GM10266 (cell line): ENCODE results near the gene TRMT112.
"Not testable (repeated sequence)": the region's sequence is repeated elsewhere in the genome, so short reads cannot be mapped to it uniquely, and the experiment has no call there.

ENCODE experiments used
- DNase-seq: peaks from one replicate; pipeline ENCODE4 v3.0.0; 2012; ENCODE audit errors: extremely low spot score
- TF ChIP-seq, protein P1 (sequence below): IDR thresholded peaks from 2 replicates; pipeline ENCODE4 v1.5.1; 2012; ENCODE audit warnings: mild to moderate bottlenecking, low read depth; ENCODE audit not compliant: control insufficient read depth, insufficient read depth; ENCODE audit errors: missing control alignments

The TRMT112 gene

DNA sequence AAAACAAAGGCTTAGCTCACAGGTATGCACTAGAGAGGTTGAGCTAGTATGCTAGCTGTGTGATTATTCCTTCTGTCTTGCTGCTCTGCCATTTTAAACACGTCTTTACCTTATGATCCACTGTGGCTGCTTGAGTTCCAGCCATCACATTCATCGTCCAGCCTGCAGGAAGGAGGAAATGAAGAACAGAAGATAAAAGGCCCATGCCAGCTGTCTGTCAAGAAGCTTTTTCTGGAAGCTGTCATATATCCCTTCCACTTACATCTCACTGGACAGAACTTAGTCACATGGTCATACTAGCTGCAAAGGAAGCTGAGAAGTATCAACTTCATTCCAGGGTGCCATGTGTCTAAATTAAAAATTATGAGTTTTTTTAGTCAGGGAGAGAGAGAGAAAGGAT lies 10.0 kb upstream of the TRMT112 start:
- TF ChIP-seq, protein P1, sequence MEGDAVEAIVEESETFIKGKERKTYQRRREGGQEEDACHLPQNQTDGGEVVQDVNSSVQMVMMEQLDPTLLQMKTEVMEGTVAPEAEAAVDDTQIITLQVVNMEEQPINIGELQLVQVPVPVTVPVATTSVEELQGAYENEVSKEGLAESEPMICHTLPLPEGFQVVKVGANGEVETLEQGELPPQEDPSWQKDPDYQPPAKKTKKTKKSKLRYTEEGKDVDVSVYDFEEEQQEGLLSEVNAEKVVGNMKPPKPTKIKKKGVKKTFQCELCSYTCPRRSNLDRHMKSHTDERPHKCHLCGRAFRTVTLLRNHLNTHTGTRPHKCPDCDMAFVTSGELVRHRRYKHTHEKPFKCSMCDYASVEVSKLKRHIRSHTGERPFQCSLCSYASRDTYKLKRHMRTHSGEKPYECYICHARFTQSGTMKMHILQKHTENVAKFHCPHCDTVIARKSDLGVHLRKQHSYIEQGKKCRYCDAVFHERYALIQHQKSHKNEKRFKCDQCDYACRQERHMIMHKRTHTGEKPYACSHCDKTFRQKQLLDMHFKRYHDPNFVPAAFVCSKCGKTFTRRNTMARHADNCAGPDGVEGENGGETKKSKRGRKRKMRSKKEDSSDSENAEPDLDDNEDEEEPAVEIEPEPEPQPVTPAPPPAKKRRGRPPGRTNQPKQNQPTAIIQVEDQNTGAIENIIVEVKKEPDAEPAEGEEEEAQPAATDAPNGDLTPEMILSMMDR, result no peak
- DNase-seq, result no peak

DNA sequence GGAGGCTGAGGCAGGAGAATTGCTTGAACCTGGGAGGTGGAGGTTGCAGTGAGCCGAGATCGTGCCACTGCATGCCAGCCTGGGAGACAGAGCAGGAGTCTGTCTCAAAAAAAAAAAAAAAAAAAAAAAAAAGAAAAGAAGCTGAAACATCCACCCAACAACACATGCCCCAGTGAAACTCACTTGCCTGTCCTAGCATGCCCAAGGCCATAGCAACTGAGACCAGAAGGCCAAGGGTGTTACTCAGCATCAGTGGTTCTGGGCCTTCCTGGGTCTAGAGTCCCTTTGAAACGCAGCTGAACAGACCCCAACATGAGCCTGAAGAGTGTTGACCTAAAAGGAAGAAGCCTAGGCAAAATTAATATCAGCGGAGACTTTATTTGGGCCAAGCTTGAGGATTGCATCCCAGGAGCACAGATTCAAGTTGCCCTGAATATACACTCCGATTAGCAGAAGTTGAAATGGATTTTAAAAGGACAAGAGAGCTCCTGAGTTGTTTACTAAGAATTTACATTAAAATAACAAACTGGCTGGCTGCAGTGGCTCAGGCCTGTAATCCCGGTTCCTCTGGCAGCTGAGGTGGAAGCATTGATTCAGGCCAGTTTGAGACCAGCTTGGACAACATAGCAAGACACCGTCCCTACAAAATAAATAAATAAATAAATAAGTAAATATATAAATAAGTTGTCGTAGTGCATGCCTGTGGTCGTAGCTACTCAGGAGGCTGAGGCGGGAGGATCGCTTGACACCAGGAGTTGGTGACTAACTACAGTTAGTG lies 7.5 kb upstream of the TRMT112 start:
- DNase-seq, result no peak
- TF ChIP-seq, protein P1, result no peak

DNA sequence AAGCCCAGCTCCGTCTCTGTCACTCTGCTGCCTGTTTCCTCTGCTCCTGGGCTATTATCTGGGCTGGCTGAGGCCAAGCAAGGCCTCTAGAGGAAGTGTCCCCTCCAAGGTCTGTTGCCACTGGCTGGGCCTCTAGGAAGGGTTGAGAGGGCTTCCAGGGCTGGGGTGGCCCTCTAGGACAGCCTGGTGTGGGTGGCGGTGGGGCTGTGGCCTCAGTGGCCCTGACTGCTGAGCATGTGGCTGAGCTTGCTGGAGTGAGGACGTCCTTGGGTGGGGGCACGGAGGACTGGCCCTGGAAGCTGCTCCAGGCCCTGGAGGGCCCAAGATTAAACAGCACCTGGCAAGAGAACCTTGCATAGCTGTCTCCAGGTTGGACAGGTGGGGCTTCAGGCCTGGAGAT lies 6.6 kb upstream of the TRMT112 start:
- DNase-seq, result not testable (repeated sequence)

DNA sequence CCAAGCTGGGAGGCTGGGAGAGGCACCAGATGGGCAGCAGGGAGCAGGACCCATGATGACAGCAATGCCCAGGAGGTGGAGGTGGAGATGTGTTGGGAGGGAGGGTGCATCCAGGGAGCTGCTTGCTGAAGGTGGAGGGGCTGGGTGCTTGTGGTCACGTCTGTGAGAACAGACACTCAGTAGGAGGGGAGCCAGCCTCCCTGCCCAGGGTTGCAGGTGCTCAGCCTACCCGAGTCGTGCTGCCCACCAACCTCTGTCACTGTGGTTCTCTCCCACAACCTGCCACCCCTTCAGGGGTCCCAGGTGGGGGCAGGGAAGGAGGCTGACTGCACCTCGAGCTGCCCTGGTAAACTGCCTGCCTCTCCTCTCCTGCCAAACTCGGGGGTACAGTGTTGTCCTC lies 6.0 kb upstream of the TRMT112 start:
- no peak for DNase-seq

DNA sequence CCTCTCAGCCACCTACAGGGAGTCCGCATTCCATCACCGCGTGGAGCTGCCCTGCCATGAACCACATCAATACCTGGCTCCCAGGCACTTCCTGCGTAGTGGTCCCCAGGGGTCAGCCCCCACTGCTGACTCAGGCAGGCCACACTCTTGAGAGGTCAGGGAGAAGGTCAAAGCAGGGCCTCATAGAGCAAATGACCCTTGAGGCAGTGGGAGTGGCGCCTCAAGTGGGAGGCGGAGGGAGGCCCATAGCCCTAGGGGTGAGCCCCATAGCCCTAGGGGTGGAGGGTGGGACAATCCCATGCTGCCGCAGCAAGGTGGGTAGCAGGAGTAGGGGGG lies 5.5 kb upstream of the TRMT112 start:
- DNase-seq, result no peak
- TF ChIP-seq, protein P1, result no peak

More for the DNA sequence above, 6.0 kb upstream of the TRMT112 start:
- TF ChIP-seq, protein P1, result no peak

DNA sequence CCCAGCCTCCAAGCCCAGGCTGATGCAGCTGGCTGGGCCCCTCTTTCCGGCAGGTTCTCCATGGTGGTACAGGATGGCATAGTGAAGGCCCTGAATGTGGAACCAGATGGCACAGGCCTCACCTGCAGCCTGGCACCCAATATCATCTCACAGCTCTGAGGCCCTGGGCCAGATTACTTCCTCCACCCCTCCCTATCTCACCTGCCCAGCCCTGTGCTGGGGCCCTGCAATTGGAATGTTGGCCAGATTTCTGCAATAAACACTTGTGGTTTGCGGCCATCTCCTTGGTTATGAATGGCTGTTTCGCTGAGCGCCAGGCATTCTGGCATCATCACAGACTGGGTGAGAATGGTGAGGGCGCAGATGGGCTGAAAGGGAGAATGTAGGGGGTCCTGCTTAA lies 4.2 kb upstream of the TRMT112 start:
- no peak for DNase-seq
- TF ChIP-seq, protein P1, result no peak

DNA sequence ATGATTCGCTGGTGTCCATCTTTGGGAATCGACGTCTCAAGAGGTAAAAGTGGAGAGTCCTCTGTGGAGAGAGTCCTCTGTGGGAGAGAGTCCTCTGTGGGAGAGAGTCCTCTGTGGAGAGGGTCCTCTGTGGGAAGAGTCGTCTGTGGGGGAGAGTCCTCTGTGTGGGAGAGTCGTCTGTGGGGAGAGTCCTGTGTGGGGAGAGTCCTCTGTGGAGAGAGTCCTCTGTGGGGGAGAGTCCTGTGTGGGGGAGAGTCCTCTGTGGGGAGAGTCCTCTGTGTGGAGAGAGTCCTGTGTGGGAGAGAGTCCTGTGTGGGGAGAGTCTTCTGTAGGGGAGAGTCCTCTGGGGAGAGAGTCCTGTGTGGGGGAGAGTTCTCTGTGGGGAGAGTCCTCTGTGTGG lies 3.7 kb upstream of the TRMT112 start:
- TF ChIP-seq, protein P1, result no peak
- no peak for DNase-seq

DNA sequence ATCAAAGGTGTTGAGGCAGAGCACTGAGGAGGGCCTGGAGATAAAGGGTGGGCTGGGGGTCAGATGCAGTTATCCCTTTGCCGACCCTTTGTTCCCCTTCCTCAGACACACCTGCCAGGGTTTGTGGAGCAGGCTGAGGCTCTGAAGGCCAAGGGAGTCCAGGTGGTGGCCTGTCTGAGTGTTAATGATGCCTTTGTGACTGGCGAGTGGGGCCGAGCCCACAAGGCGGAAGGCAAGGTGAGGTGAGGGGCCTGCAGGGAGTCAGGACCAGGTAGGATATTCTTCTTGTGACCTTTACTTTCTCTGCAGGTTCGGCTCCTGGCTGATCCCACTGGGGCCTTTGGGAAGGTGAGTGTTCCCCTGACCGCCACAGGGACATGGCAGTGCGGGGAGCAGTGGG lies 3.2 kb upstream of the TRMT112 start:
- TF ChIP-seq, protein P1, result no peak
- DNase-seq, result no peak
